ENCODE data around the gene BTNL2. TPM values are rescaled to one million over a fixed set of nuclear protein-coding genes. Genes with fewer than 3 reads are reported as not detected.

The BTNL2 gene
- polyA plus RNA-seq, 1 donor (not counting 4 experiments of a cell fraction or from before 2014, with no cell fraction given): not detected

DNA sequence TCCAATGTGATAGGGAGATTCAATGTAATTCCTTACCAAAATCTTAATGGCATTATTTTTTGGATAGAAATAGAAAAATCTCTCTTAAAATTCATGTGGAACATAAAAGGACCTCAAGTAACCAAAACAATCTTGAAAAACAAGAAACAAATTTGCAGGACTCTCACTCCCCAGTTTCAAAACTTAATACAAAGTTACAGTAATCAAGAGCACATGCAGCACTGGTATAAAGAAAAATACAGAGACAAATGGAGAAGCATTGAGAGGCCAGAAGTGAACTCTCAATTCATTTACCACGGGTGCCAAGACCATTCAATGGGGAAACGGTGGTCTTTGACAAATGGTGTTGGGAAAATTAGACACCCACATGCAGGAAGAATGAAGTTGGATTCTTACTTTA lies 27.4 kb downstream of the BTNL2 start:
- Histone ChIP-seq H3K79me2 (ENCODE audit: control insufficient read depth, insufficient read depth, low read length) (no peaks in the 10 kb centered on the region), H3K4me3 (ENCODE audit: control insufficient read depth in 2 of 3, extremely low read depth in 1 of 3, insufficient read depth in 2 of 3, low read depth in 1 of 3, low read length in 3 of 3) (no peak overlapping the region), H3K4me2 (ENCODE audit: control insufficient read depth, extremely low read depth, insufficient read depth, low read depth, low read length) (no peak overlapping the region), H3K4me1 (ENCODE audit: control insufficient read depth, extremely low read depth, insufficient read depth, low read length) (no peaks in the 10 kb centered on the region), H3K9me1 (ENCODE audit: control insufficient read depth, extremely low read depth, insufficient read depth, low read length) (no peaks in the 10 kb centered on the region), H3K36me3 (ENCODE audit: control insufficient read depth in 2 of 2, extremely low read depth in 1 of 2, insufficient read depth in 2 of 2, low read length in 2 of 2) (no peaks in the 10 kb centered on the region), H4K20me1 (ENCODE audit: control insufficient read depth, extremely low read depth, insufficient read depth, low read length) (no peaks in the 10 kb centered on the region), H3K27ac (ENCODE audit: control insufficient read depth, insufficient read depth, low read length) (no peak overlapping the region), H3K9me3 (ENCODE audit: control insufficient read depth, low read depth, low read length) (no peaks in the 10 kb centered on the region), H3K27me3 (ENCODE audit: control insufficient read depth, extremely low read depth, insufficient read depth, low read length) (no peaks in the 10 kb centered on the region), H3K9ac (ENCODE audit: control insufficient read depth, extremely low read depth, insufficient read depth, low read length) (no peak overlapping the region), H2AFZ (ENCODE audit: control insufficient read depth, low read length) (no peak overlapping the region)
- dilution Hi-C loops (cut with MboI; ENCODE audit: extremely low pct_ligation_motif_present, low sequenced_read_pairs): no loop called here
- FAIRE-seq (no peak), DNase-seq (ENCODE audit: low read depth, low spot score) (no peak)
- TF ChIP-seq, protein P1, sequence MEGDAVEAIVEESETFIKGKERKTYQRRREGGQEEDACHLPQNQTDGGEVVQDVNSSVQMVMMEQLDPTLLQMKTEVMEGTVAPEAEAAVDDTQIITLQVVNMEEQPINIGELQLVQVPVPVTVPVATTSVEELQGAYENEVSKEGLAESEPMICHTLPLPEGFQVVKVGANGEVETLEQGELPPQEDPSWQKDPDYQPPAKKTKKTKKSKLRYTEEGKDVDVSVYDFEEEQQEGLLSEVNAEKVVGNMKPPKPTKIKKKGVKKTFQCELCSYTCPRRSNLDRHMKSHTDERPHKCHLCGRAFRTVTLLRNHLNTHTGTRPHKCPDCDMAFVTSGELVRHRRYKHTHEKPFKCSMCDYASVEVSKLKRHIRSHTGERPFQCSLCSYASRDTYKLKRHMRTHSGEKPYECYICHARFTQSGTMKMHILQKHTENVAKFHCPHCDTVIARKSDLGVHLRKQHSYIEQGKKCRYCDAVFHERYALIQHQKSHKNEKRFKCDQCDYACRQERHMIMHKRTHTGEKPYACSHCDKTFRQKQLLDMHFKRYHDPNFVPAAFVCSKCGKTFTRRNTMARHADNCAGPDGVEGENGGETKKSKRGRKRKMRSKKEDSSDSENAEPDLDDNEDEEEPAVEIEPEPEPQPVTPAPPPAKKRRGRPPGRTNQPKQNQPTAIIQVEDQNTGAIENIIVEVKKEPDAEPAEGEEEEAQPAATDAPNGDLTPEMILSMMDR (optimal IDR thresholded peaks at IDR 0.05 in 1 of 3, IDR thresholded peaks at IDR 0.05 in 1 of 3, conservative IDR thresholded peaks at IDR 0.05 in 1 of 3; ENCODE audit: extremely low read depth in 1 of 3, insufficient read depth in 2 of 3, low read length in 3 of 3): no peak
- TF ChIP-seq EZH2 (IDR thresholded peaks at IDR 0.05; ENCODE audit: low read length): no peak

DNA sequence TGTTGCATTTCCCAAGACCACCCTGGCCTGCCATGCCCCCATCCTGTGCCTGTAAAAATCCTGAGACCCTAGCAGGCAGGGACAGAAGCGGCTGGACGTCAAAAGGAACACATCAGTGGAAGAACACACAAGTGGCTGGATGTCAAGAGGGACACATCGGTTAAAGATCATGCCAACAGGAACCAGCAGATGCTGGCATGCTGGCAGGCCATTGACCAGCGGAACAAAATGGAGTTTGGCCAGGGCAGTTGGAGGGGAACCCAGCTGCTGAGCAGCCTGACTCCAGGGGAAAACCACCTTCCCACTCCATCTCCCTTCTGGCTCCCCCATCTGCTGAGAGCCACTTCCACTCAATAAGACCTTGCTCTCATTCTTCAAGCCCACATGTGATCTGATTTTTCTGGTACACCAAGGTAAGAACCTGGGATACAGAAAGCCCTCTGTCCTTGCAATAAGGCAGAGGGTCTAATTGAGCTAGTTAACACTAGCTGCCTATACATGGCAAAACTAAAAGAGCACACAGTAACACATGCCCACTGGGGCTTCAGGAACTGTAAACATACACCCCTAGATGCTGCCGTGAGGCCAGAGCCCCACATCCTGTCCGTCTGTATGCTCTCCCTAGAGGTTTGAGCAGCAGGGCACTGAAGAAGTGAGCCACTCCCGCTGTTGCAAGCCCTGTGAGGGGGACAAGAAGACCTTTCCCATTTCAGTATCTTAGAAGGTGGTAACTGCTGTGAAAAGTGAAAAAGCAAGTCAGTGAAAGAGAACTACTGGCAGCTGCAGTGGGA lies 31.0 kb downstream of the BTNL2 start:
- Histone ChIP-seq H3K9me1 (ENCODE audit: control insufficient read depth, extremely low read depth, insufficient read depth, low read length) (no peaks in the 10 kb centered on the region), H3K9me3 (ENCODE audit: control insufficient read depth, low read depth, low read length) (no peaks in the 10 kb centered on the region), H3K36me3 (ENCODE audit: control insufficient read depth in 2 of 2, extremely low read depth in 1 of 2, insufficient read depth in 2 of 2, low read length in 2 of 2) (no peaks in the 10 kb centered on the region), H4K20me1 (ENCODE audit: control insufficient read depth, extremely low read depth, insufficient read depth, low read length) (no peaks in the 10 kb centered on the region), H3K27ac (ENCODE audit: control insufficient read depth, insufficient read depth, low read length) (no peak overlapping the region), H3K79me2 (ENCODE audit: control insufficient read depth, insufficient read depth, low read length) (no peaks in the 10 kb centered on the region), H2AFZ (ENCODE audit: control insufficient read depth, low read length) (no peak overlapping the region), H3K4me1 (ENCODE audit: control insufficient read depth, extremely low read depth, insufficient read depth, low read length) (peaks cover 6% of the 10 kb centered on the region), H3K27me3 (ENCODE audit: control insufficient read depth, extremely low read depth, insufficient read depth, low read length) (no peaks in the 10 kb centered on the region), H3K9ac (ENCODE audit: control insufficient read depth, extremely low read depth, insufficient read depth, low read length) (no peak overlapping the region), H3K4me3 (ENCODE audit: control insufficient read depth in 2 of 3, extremely low read depth in 1 of 3, insufficient read depth in 2 of 3, low read depth in 1 of 3, low read length in 3 of 3) (no peak overlapping the region), H3K4me2 (ENCODE audit: control insufficient read depth, extremely low read depth, insufficient read depth, low read depth, low read length) (no peak overlapping the region)
- DNase-seq (ENCODE audit: low read depth, low spot score) (no peak), FAIRE-seq (no peak)
- dilution Hi-C loops (cut with MboI; ENCODE audit: extremely low pct_ligation_motif_present, low sequenced_read_pairs): no loop called here
- TF ChIP-seq, protein P1 (optimal IDR thresholded peaks at IDR 0.05 in 1 of 3, IDR thresholded peaks at IDR 0.05 in 1 of 3, conservative IDR thresholded peaks at IDR 0.05 in 1 of 3; ENCODE audit: extremely low read depth in 1 of 3, insufficient read depth in 2 of 3, low read length in 3 of 3): no peak
- no peak for TF ChIP-seq EZH2 (IDR thresholded peaks at IDR 0.05; ENCODE audit: low read length)

Measured in keratinocyte (primary cell).